K562 (cell line): ENCODE data around the gene HSD3B2. TPM values are rescaled to one million over a fixed set of nuclear protein-coding genes. Genes with fewer than 3 reads are reported as not detected.

Experiments used
- ATAC-seq: fragments of 200-7000 bp; cut with Tn5 transposase; 3 replicates; pipeline ENCODE4 v1.9.1; 2020; ENCODE audit warnings: moderate library complexity
- BruUV-seq: library from RNA; stranded (reverse); fragments of 400-500 nt; replicated peaks from 2 replicates; lab custom pipeline; 2021; lab: Mats Ljungman, UMichigan
- CTCF ChIA-PET: fragments of 300-600 bp; formaldehyde crosslinking; extraction: SDS; loops from one replicate; lab custom pipeline; 2021; ENCODE audit warnings: low intra/inter-chr PET ratio; lab: Yijun Ruan, JAX
- POLR2A ChIA-PET: fragments of 300-600, 350-650 bp; sonication (Branson Sonifier 250); formaldehyde crosslinking; extraction: SDS; loops from one replicate; lab custom pipeline; 2021; ENCODE audit warnings: antibody characterized with exemption, inconsistent platforms; lab: Yijun Ruan, JAX
- DNase-seq, 4 experiments: peaks; one replicate each; pipeline versions ENCODE4 v3.0.0 to v3.0.0-alpha.2; 2011 to 2018; ENCODE audit warnings: low spot score in 3 of 4, mixed read lengths in 3 of 4; ENCODE audit errors: extremely low read depth in 1 of 4
- FAIRE-seq: peaks from 2 replicates; lab custom pipeline; 2011; peaks lifted over from hg19 to GRCh38; lab: Jason Lieb, UNC
- H2AFZ ChIP-seq: 2 replicates; pipeline ENCODE4 v1.6.0; 2011; ENCODE audit warnings: low read depth, low read length, control low read depth, inconsistent platforms
- H3K27ac ChIP-seq: fragments of 200-600 bp; 3 replicates; pipeline ENCODE4 v1.8.0; 2011; ENCODE audit warnings: low read depth, mild to moderate bottlenecking, control low read depth, inconsistent platforms, low read length, moderate library complexity, mixed read lengths; ENCODE audit errors: extremely low read depth
- H3K27me3 ChIP-seq, 2 experiments: fragments of 300-600 bp in 1 of 2; 2 replicates in 1 of 2; 3 replicates in 1 of 2; pipeline versions ENCODE4 v1.6.0 to v1.8.0; 2011; ENCODE audit warnings: inconsistent platforms in 2 of 2, low read length in 2 of 2, mild to moderate bottlenecking in 1 of 2, mixed read lengths in 1 of 2, moderate library complexity in 1 of 2; ENCODE audit not compliant: control insufficient read depth in 2 of 2, insufficient read depth in 2 of 2
- H3K36me3 ChIP-seq: fragments of 300-600 bp; 3 replicates; pipeline ENCODE4 v1.8.0; 2011; ENCODE audit warnings: mild to moderate bottlenecking, low read length, inconsistent platforms; ENCODE audit not compliant: control insufficient read depth, insufficient read depth
- H3K4me1 ChIP-seq, 2 experiments: fragments of 200-600 bp in 1 of 2; replicated peaks in 1 of 2; 2 replicates in 1 of 2; 3 replicates in 1 of 2; pipeline versions ENCODE4 v1.5.1 to v1.8.0; 2011; ENCODE audit warnings: inconsistent platforms in 2 of 2, low read length in 2 of 2, mild to moderate bottlenecking in 1 of 2, mixed read lengths in 1 of 2, moderate library complexity in 1 of 2; ENCODE audit not compliant: control insufficient read depth in 2 of 2, insufficient read depth in 2 of 2
- H3K4me2 ChIP-seq: 2 replicates; pipeline ENCODE4 v1.6.1; 2011; ENCODE audit warnings: low read length, control low read depth, inconsistent platforms, mixed read lengths; ENCODE audit not compliant: insufficient read depth
- H3K4me3 ChIP-seq: fragments of 200-600 bp; sonication (generic), shearing (Covaris generic); 2 replicates; pipeline ENCODE4 v1.5.1; 2016; ENCODE audit warnings: control low read depth, inconsistent platforms
- H3K79me2 ChIP-seq: fragments of 200-600 bp; 3 replicates; pipeline ENCODE4 v1.8.0; 2011; ENCODE audit warnings: low read length, inconsistent platforms; ENCODE audit not compliant: control insufficient read depth, insufficient read depth
- H3K9ac ChIP-seq, 2 experiments: 2 replicates each; pipeline versions ENCODE4 v1.6.0 to v1.6.1; 2011; ENCODE audit warnings: low read depth in 2 of 2, low read length in 2 of 2, control low read depth in 1 of 2, inconsistent platforms in 1 of 2, mild to moderate bottlenecking in 1 of 2, mixed read lengths in 1 of 2; ENCODE audit not compliant: insufficient read depth in 1 of 2
- H3K9me1 ChIP-seq: one replicate; pipeline ENCODE4 v1.6.0; 2011; ENCODE audit warnings: inconsistent platforms, mild to moderate bottlenecking, low read length, moderate library complexity; ENCODE audit not compliant: control insufficient read depth, insufficient read depth
- H3K9me3 ChIP-seq: replicated peaks from 2 replicates; pipeline ENCODE4 v1.5.1; 2011; ENCODE audit warnings: low read depth, low read length, inconsistent platforms; ENCODE audit not compliant: control insufficient read depth, insufficient read depth
- H4K20me1 ChIP-seq: replicated peaks from 2 replicates; pipeline ENCODE4 v1.6.1; 2011; ENCODE audit warnings: low read length, inconsistent platforms, mixed read lengths; ENCODE audit not compliant: control insufficient read depth, insufficient read depth
- CBFA2T2 ChIP-seq: fragments of 450-650 bp; conservative IDR thresholded peaks from 2 replicates; pipeline ENCODE4 v1.6.1; 2017; ENCODE audit warnings: mild to moderate bottlenecking
- E4F1 ChIP-seq: fragments of 250-450 bp; sonication (Bioruptor Pico); IDR thresholded peaks from 2 replicates; pipeline ENCODE4 v1.5.0; 2021; ENCODE audit warnings: mild to moderate bottlenecking, borderline replicate concordance
- ELK3 ChIP-seq: fragments of 450-650 bp; formaldehyde crosslinking; IDR thresholded peaks from 2 replicates; pipeline ENCODE4 v1.4.0; 2020; ENCODE audit warnings: mild to moderate bottlenecking
- ETS1 ChIP-seq: conservative IDR thresholded peaks from 2 replicates; pipeline ENCODE4 v1.6.1; 2011; ENCODE audit warnings: low read depth, mild to moderate bottlenecking, low read length; ENCODE audit not compliant: control insufficient read depth
- EZH2 ChIP-seq: IDR thresholded peaks from 2 replicates; pipeline ENCODE4 v1.6.1; 2012; ENCODE audit warnings: low read depth, mild to moderate bottlenecking, inconsistent platforms, low read length, borderline replicate concordance
- FOXA3 ChIP-seq, 2 experiments: fragments of 450-650 bp in 1 of 2; sonication (generic) in 1 of 2; formaldehyde crosslinking; IDR thresholded peaks in 1 of 2; conservative IDR thresholded peaks in 1 of 2; 2 replicates each; pipeline versions ENCODE4 v1.4.0 to v1.8.0; 2020 to 2022; ENCODE audit warnings: mild to moderate bottlenecking in 2 of 2, missing genetic modification reagents in 1 of 2
- FOXK2 ChIP-seq, 2 experiments: fragments of 450-650 bp; IDR thresholded peaks in 1 of 2; conservative IDR thresholded peaks in 1 of 2; 2 replicates each; pipeline ENCODE4 v1.6.1; 2016; ENCODE audit warnings: low read depth in 2 of 2, mild to moderate bottlenecking in 1 of 2
- FOXP4 ChIP-seq: sonication (generic); formaldehyde crosslinking; IDR thresholded peaks from 2 replicates; pipeline ENCODE4 v1.8.0; 2022; ENCODE audit warnings: mild to moderate bottlenecking, missing genetic modification reagents, borderline replicate concordance
- HEY1 ChIP-seq: fragments of 250-450 bp; sonication (Bioruptor Pico); IDR thresholded peaks from 2 replicates; pipeline ENCODE4 v1.5.0; 2020; ENCODE audit warnings: mild to moderate bottlenecking, moderate library complexity, borderline replicate concordance
- MEF2A ChIP-seq: IDR thresholded peaks from 2 replicates; pipeline ENCODE4 v1.6.1; 2011; ENCODE audit warnings: low read depth, mild to moderate bottlenecking, low read length, moderate library complexity; ENCODE audit not compliant: control insufficient read depth
- STAT5A ChIP-seq: IDR thresholded peaks from 2 replicates; pipeline ENCODE4 v1.6.1; 2012; ENCODE audit warnings: low read length, inconsistent platforms, borderline replicate concordance
- TAF1 ChIP-seq: IDR thresholded peaks from 2 replicates; pipeline ENCODE4 v1.6.1; 2011; ENCODE audit warnings: mild to moderate bottlenecking, low read length, moderate library complexity; ENCODE audit not compliant: insufficient read depth, control insufficient read depth, severe bottlenecking; ENCODE audit errors: extremely low read depth
- XRCC5 ChIP-seq: fragments of 200-400 bp; formaldehyde crosslinking; IDR thresholded peaks from 2 replicates; pipeline ENCODE4 v1.6.1; 2017; ENCODE audit warnings: low read depth, mild to moderate bottlenecking, low read length
- ZC3H8 ChIP-seq: fragments of 450-650 bp; IDR thresholded peaks from 2 replicates; pipeline ENCODE4 v1.6.1; 2017
- ZFX ChIP-seq: sonication (generic); formaldehyde crosslinking; IDR thresholded peaks from 2 replicates; pipeline ENCODE4 v1.8.0; 2022; ENCODE audit warnings: mild to moderate bottlenecking, missing genetic modification reagents, moderate library complexity
- ZNF12 ChIP-seq: sonication (generic); formaldehyde crosslinking; IDR thresholded peaks from 2 replicates; pipeline ENCODE4 v1.4.0; 2020; ENCODE audit warnings: mild to moderate bottlenecking, missing genetic modification reagents
- ZSCAN32 ChIP-seq: fragments of 450-650 bp; formaldehyde crosslinking; IDR thresholded peaks from 2 replicates; pipeline ENCODE4 v1.4.0; 2020; ENCODE audit warnings: mild to moderate bottlenecking, moderate library complexity
- WGBS: fragments of 100-300 bp; shearing (Covaris generic); methylation state at CpG from one replicate; pipeline ENCODE4 v1.1.6; 2016; ENCODE audit warnings: low coverage, mixed read lengths; ENCODE audit not compliant: insufficient coverage; ENCODE audit errors: missing lambda C conversion rate; 5-methylcytosine and 5-hydroxymethylcytosine counted together
- in situ Hi-C: fragments of 300-500 bp; cut with MboI; formaldehyde crosslinking; loops from 4 replicates; pipeline ENCODE4 v1.15.0; 2018; ENCODE audit warnings: inconsistent platforms, mixed read lengths
- intact Hi-C: fragments of 100-400 bp; cut with micrococcal nuclease; formaldehyde crosslinking; loops from 2 replicates; pipeline ENCODE4 v1.14.2; 2022
- polyA plus RNA-seq, 8 experiments: library from polyadenylated mRNA; depleted of rRNA in 4 of 8; stranded (reverse) in 5 of 8; unstranded in 3 of 8; fragments of >200 nt; fragmentation: Nextera tagmentation in 2 of 8; fragmentation: Illumina TruSeq in 1 of 8; extraction: Ambion mirVana in 2 of 8; extraction: Trizol in 1 of 8; gene quantifications; 2 replicates each; pipeline versions ENCODE4 v1.2.1 to v1.2.3, GENCODE V29; 2011 to 2014; ENCODE audit warnings: inconsistent platforms in 1 of 8, missing spikeins in 1 of 8
- total RNA-seq, 7 experiments: library from RNA; depleted of rRNA in 6 of 7; stranded (reverse); fragments of >200 nt in 6 of 7; fragmentation: Illumina TruSeq in 2 of 7; extraction: Trizol in 2 of 7; gene quantifications; 2 replicates each; pipeline versions ENCODE4 v1.2.1 to v1.2.3, GENCODE V29; 2011 to 2021; ENCODE audit warnings: low replicate concordance in 1 of 7

HSD3B2 gene
- total and polyA plus RNA-seq, 9 of the 15 experiments (the other 6 are each of a cell fraction or from before 2014, with no cell fraction given): 1.1 TPM; not detected in 8

- Histone ChIP-seq H3K4me3 (no peak overlapping the region), H3K4me1 (no peaks in the 10 kb centered on the region), H2AFZ (no peak overlapping the region), H3K9me3 (no peaks in the 10 kb centered on the region), H4K20me1 (no peaks in the 10 kb centered on the region), H3K27me3 (no peaks in the 10 kb centered on the region), H3K9me1 (no peaks in the 10 kb centered on the region), H3K4me2 (no peak overlapping the region), H3K27ac (no peak overlapping the region), H3K79me2 (no peaks in the 10 kb centered on the region), H3K36me3 (no peaks in the 10 kb centered on the region), H3K9ac (no peak overlapping the region)
- no peak for DNase-seq
- ATAC-seq: no peak
- in situ Hi-C loops (no loop called here), intact Hi-C loops (no loop called here)
- BruUV-seq: no TSS peak
- no peak for FAIRE-seq
- ChIA-PET POLR2A (no interaction called here), CTCF (no interaction called here)
- WGBS: 0% methylated on average over 1 of the region's 1 CpG
- no peak for TF ChIP-seq ELK3 (CRISPR knock-in tag)
- TF ChIP-seq ETS1: no peak
- no peak for TF ChIP-seq CBFA2T2
- no peak for TF ChIP-seq ZFX
- TF ChIP-seq ZSCAN32 (CRISPR knock-in tag): no peak
- TF ChIP-seq EZH2: no peak
- TF ChIP-seq MEF2A: no peak
- no peak for TF ChIP-seq E4F1 (CRISPR knock-in tag)
- no peak for TF ChIP-seq ZC3H8
- no peak for TF ChIP-seq STAT5A
- TF ChIP-seq FOXK2 (conservative IDR thresholded peaks at IDR 0.05 in 1 of 2, IDR thresholded peaks at IDR 0.05 in 1 of 2; ENCODE audit: low read depth in 2 of 2): no peak
- TF ChIP-seq FOXP4 (CRISPR knock-in tag): no peak
- no peak for TF ChIP-seq ZNF12 (CRISPR knock-in tag)
- no peak for TF ChIP-seq XRCC5
- no peak for TF ChIP-seq FOXA3 (CRISPR knock-in tag; conservative IDR thresholded peaks at IDR 0.05 in 1 of 2, IDR thresholded peaks at IDR 0.05 in 1 of 2)
- no peak for TF ChIP-seq TAF1
- TF ChIP-seq HEY1 (CRISPR knock-in tag): no peak
Measured at GRCh38 chr1:119376594-119376993, 38.4 kb upstream of the HSD3B2 start.
